Heart right ventricle (tissue), 16 donors: Measurements from ENCODE around the gene HSH2D. TPM values are rescaled to one million over a fixed set of nuclear protein-coding genes. Genes with fewer than 3 reads are reported as not detected.
A peak's percentile ranks its signal among the peaks of the same experiment; 100 is the strongest.

Experiments used
- ATAC-seq, 8 donors: fragments of 200-7000 bp; cut with Tn5 transposase; one replicate each; pipeline ENCODE4 v1.9.1; 2020; ENCODE audit warnings: mild to moderate bottlenecking in 8 of 8, moderate library complexity in 8 of 8, moderate number of reproducible peaks in 1 of 8
- DNase-seq, 2 donors: peaks; one replicate each; pipeline ENCODE4 v3.0.0-alpha.2; 2020
- H3K27ac ChIP-seq, 10 donors: fragments of 200-600 bp; sonication (generic) in 2 of 10; one replicate each; pipeline versions ENCODE4 v1.5.0 to v1.8.0; 2020 to 2022; ENCODE audit warnings: mild to moderate bottlenecking in 3 of 10
- H3K27me3 ChIP-seq, 7 donors: fragments of 200-600 bp; one replicate each; pipeline ENCODE4 v1.8.0; 2021 to 2022; ENCODE audit warnings: mild to moderate bottlenecking in 2 of 7
- H3K36me3 ChIP-seq, 9 donors: fragments of 200-600 bp; sonication (generic) in 1 of 9; one replicate each; pipeline versions ENCODE4 v1.5.0 to v1.8.0; 2020 to 2022; ENCODE audit warnings: mild to moderate bottlenecking in 2 of 9
- H3K4me1 ChIP-seq, 9 donors: fragments of 200-600 bp; sonication (generic) in 1 of 9; one replicate each; pipeline versions ENCODE4 v1.5.0 to v1.8.0; 2020 to 2022; ENCODE audit warnings: mild to moderate bottlenecking in 4 of 9
- H3K4me3 ChIP-seq, 10 donors: fragments of 200-600 bp; sonication (generic) in 2 of 10; one replicate each; pipeline versions ENCODE4 v1.5.0 to v1.8.0; 2020 to 2022; ENCODE audit warnings: mild to moderate bottlenecking in 7 of 10, moderate library complexity in 2 of 10
- H3K9me3 ChIP-seq, 11 donors: fragments of 200-600 bp in 10 of 11; sonication (generic) in 2 of 11; one replicate each; pipeline versions ENCODE4 v1.5.0 to v1.8.0; 2013 to 2022; ENCODE audit warnings: mild to moderate bottlenecking in 2 of 11, control low read depth in 1 of 11, moderate library complexity in 1 of 11
- CTCF ChIP-seq, 9 donors: fragments of 200-600 bp; sonication (generic) in 2 of 9; IDR thresholded peaks; one replicate each; pipeline versions ENCODE4 v1.5.0 to v1.8.0; 2021 to 2022; ENCODE audit warnings: antibody characterized with exemption in 9 of 9, mild to moderate bottlenecking in 5 of 9, moderate library complexity in 1 of 9
- WGBS, 2 donors: extraction: QIAGEN DNeasy Blood & Tissue Kit; methylation state at CpG; one replicate each; pipeline ENCODE4 v1.1.7; 2013; ENCODE audit warnings: inconsistent platforms in 1 of 2; 5-methylcytosine and 5-hydroxymethylcytosine counted together
- intact Hi-C, 10 donors: fragments of 100-400 bp; cut with DNase I; formaldehyde crosslinking; loops; one replicate each; pipeline versions ENCODE4 v1.11.1 to v1.14.2; 2022
- polyA plus RNA-seq, 2 donors: library from polyadenylated mRNA; stranded (reverse); fragments of 200-250 nt; gene quantifications; one replicate each; pipeline ENCODE4 v1.2.3, GENCODE V29; 2013
- total RNA-seq, 10 donors: library from RNA; stranded (reverse); fragmentation: NEBNext Ultra II Directional in 3 of 10; extraction: Animal tissue kit (Norgen Biotek cat#: 25700) in 3 of 10; gene quantifications; one replicate each; pipeline versions ENCODE4 v1.2.1 to v1.2.4, GENCODE V29; 2021 to 2023
- donor health status: Arrhythmogenic right ventricular cardiomyopathy.
- donor health status: ischemic (EF 13 %, LVEDD 7.1; RV severe dilation, severe dysfunction).
- donor health status: healthy with polysubstance abuse.
- donor health status: DM: no; HTN: yes; CAD: no.
- donor health status: DM: no; HTN: no; CAD: no.
- donor health status: ischemic (EF 25% LVEDD 6.9; RV normal size, moderate dysfunction).
- donor health status: ischemic (EF 25% LVEDD 5.7; RV mildly dilated, moderate dysfunction).
- donor health status: healthy.
- donor health status: DM: yes; HTN: yes; CAD: no.
- donor health status: Ischemic cardiomyopathy.
- donor health status: ischemic (EF 35%, LVEDD 5.7; RV mildly dilated, moderate dysfunction).
- donor health status: nonischemic (EF 11% LVEDD 7.7; RV severe dilation, severe dysfunction).
- donor health status: DM: yes; HTN: yes; CAD: no.
- donor health status: PGD.
- donor health status: ischemic (EF 29% LVEDD 5.4; RV normal size, mild dysfunction).
- donor health status: nonischemic (EF 23%, LVEDD 6.1; RV moderate dilation, normal function).

Gene HSH2D
- total and polyA plus RNA-seq, 12 donors, result 0.16 to 2.0 (median 0.51) TPM; not detected in 2

- Histone ChIP-seq H3K9me3 (no peaks in the 10 kb centered on the region), H3K4me1 (peaks cover 0 to 7% (median 4%) of the 10 kb centered on the region in 9 donors), H3K27me3 (no peaks in the 10 kb centered on the region), H3K4me3 (no peak overlapping the region), H3K36me3 (peaks cover 0 to 43% (median 17%) of the 10 kb centered on the region in 9 donors), H3K27ac (no peak overlapping the region)
- no peak for TF ChIP-seq CTCF (IDR thresholded peaks at IDR 0.05)
- ATAC-seq (no peak), DNase-seq (no peak)
- 18 to 21% methylated on average over 3 of the region's 3 CpGs for WGBS, 2 donors
- intact Hi-C loops, result loop anchor here in 1 of 10 donors (5.0 kb wide), 1 partner anchor 64 kb away; no protein-coding TSS in a partner anchor
These were observed 37.4 kb upstream of the HSH2D start for GRCh38 chr19:16106121-16106520.

- intact Hi-C loops, result loop anchor here in 8 of 10 donors (2.0 to 10.0 kb wide), 12 partner anchors 34 to 274 kb away; partner anchors contain the start of genes FAM32A (in 4 of the 8) and TPM4 (in 3 of the 8)
- Histone ChIP-seq H3K27me3 (no peaks in the 10 kb centered on the region), H3K9me3 (no peaks in the 10 kb centered on the region), H3K4me1 (peaks cover 10 to 50% (median 28%) of the 10 kb centered on the region in 9 donors), H3K4me3 (peak within 1 kb of the TSS; percentile 64 to 96 (median 83)), H3K36me3 (peaks cover 0 to 26% (median 0%) of the 10 kb centered on the region in 9 donors), H3K27ac (peak within 1 kb of the TSS; percentile 68 to 98 (median 92))
- ATAC-seq, result peak; percentile 97 to 99 (median 98)
- TF ChIP-seq CTCF (IDR thresholded peaks at IDR 0.05), result peak in 8 of 9 donors; percentile 93 to 99 (median 98)
- peak; percentile 99 for DNase-seq
- WGBS, 2 donors, result 1% methylated on average over 81 of the region's 81 CpGs
These were observed 32.2 kb upstream of the HSH2D start, which contains the start of gene RAB8A for GRCh38 chr19:16111160-16111908. Gene RAB8A, plus strand, starts transcription at chr19:16111889. Its CDS starts 13 bp downstream, at chr19:16111902.

- Histone ChIP-seq H3K4me1 (peaks cover 10 to 58% (median 28%) of the 10 kb centered on the region in 9 donors), H3K27me3 (no peaks in the 10 kb centered on the region), H3K36me3 (peaks cover 0 to 33% (median 0%) of the 10 kb centered on the region in 9 donors), H3K9me3 (no peaks in the 10 kb centered on the region), H3K4me3 (peak overlapping the region; percentile 64 to 96 (median 83)), H3K27ac (peak overlapping the region; percentile 68 to 98 (median 92))
- ATAC-seq, result peak in 4 of 8 donors; percentile 1 to 2 (median 2)
- no peak for DNase-seq
- WGBS, 2 donors, result 2% methylated on average over 35 to 37 of the region's 37 CpGs
- TF ChIP-seq CTCF (IDR thresholded peaks at IDR 0.05), result no peak
- intact Hi-C loops, result loop anchor here in 8 of 10 donors (2.0 to 10.0 kb wide), 12 partner anchors 35 to 275 kb away; partner anchors contain the start of genes FAM32A (in 5 of the 8) and TPM4 (in 3 of the 8)
These were observed 31.4 kb upstream of the HSH2D start for GRCh38 chr19:16111909-16112752.

GRCh38 chr19:16112778-16113177, 30.7 kb upstream of the HSH2D start:
- Histone ChIP-seq H3K4me3 (peak overlapping the region in 8 of 10 donors; percentile 64 to 96 (median 88)), H3K36me3 (peaks cover 0 to 34% (median under 1%) of the 10 kb centered on the region in 9 donors), H3K4me1 (peaks cover 10 to 65% (median 28%) of the 10 kb centered on the region in 9 donors), H3K27me3 (no peaks in the 10 kb centered on the region), H3K9me3 (no peaks in the 10 kb centered on the region), H3K27ac (peak overlapping the region in 4 of 10 donors; percentile 2 to 98 (median 94))
- no peak for TF ChIP-seq CTCF (IDR thresholded peaks at IDR 0.05)
- intact Hi-C loops, result loop anchor here in 8 of 10 donors (2.0 to 10.0 kb wide), 11 partner anchors 35 to 275 kb away; partner anchors contain the start of genes FAM32A (in 4 of the 8) and TPM4 (in 2 of the 8)
- ATAC-seq (no peak), DNase-seq (no peak)
- 8 to 10% methylated on average over 2 of the region's 2 CpGs for WGBS, 2 donors
